Iris pigment epithelial cell (primary cell): Measurements from ENCODE around the gene LHFPL3.
"Not testable (repeated sequence)": the region's sequence is repeated elsewhere in the genome, so short reads cannot be mapped to it uniquely, and the experiment has no call there.

ENCODE experiments used
- DNase-seq: peaks from one replicate; pipeline ENCODE4 v3.0.0-alpha.2; 2011; ENCODE audit warnings: low read depth

The LHFPL3 gene

GRCh38 chr7:104328296-104328969 is at the start of gene LHFPL3:
Gene LHFPL3 (plus strand): TSS chr7:104328603.
- DNase-seq, result peak; percentile 2

- not testable (repeated sequence) for DNase-seq
Observed at GRCh38 chr7:104281685-104282084, 46.7 kb upstream of the LHFPL3 start.

GRCh38 chr7:104286839-104287238 is 41.6 kb upstream of the LHFPL3 start:
- DNase-seq, result no peak

GRCh38 chr7:104288137-104288536 is 40.3 kb upstream of the LHFPL3 start:
- DNase-seq, result no peak

GRCh38 chr7:104294291-104294690 is 34.1 kb upstream of the LHFPL3 start:
- no peak for DNase-seq

GRCh38 chr7:104296266-104296665 is 32.1 kb upstream of the LHFPL3 start:
- DNase-seq, result no peak

- DNase-seq, result no peak
Observed at GRCh38 chr7:104296900-104297299, 31.5 kb upstream of the LHFPL3 start.

- no peak for DNase-seq
Observed at GRCh38 chr7:104299323-104299722, 29.1 kb upstream of the LHFPL3 start.

GRCh38 chr7:104299777-104300176 is 28.6 kb upstream of the LHFPL3 start:
- DNase-seq, result no peak

GRCh38 chr7:104306793-104307192 is 21.6 kb upstream of the LHFPL3 start:
- DNase-seq, result no peak

GRCh38 chr7:104317948-104318629 is 10.3 kb upstream of the LHFPL3 start:
- DNase-seq, result no peak

- DNase-seq, result no peak
Observed at GRCh38 chr7:104327534-104327933, 869 bp upstream of the LHFPL3 start.

GRCh38 chr7:104327938-104328295 is 486 bp upstream of the LHFPL3 start:
- no peak for DNase-seq

GRCh38 chr7:104328970-104329825 is 795 bp downstream of the LHFPL3 start:
- DNase-seq, result peak; percentile 3

GRCh38 chr7:104341546-104341945 is 13.1 kb downstream of the LHFPL3 start:
- DNase-seq, result no peak

- DNase-seq, result no peak
Observed at GRCh38 chr7:104352736-104353135, 24.3 kb downstream of the LHFPL3 start.

GRCh38 chr7:104357166-104357565 is 28.8 kb downstream of the LHFPL3 start:
- no peak for DNase-seq

- no peak for DNase-seq
Observed at GRCh38 chr7:104358446-104359132, 30.2 kb downstream of the LHFPL3 start.

GRCh38 chr7:104362756-104363155 is 34.4 kb downstream of the LHFPL3 start:
- no peak for DNase-seq

- no peak for DNase-seq
Observed at GRCh38 chr7:104363355-104363754, 35.0 kb downstream of the LHFPL3 start.

- no peak for DNase-seq
Observed at GRCh38 chr7:104366390-104366789, 38.0 kb downstream of the LHFPL3 start.

- no peak for DNase-seq
Observed at GRCh38 chr7:104367926-104368325, 39.5 kb downstream of the LHFPL3 start.
